NT2/D1 (cell line): Measurements from ENCODE around the gene DDA1.
"Not testable (repeated sequence)": the region's sequence is repeated elsewhere in the genome, so short reads cannot be mapped to it uniquely, and the experiment has no call there.

Experiments
- DNase-seq: peaks from one replicate; pipeline ENCODE4 v3.0.0-alpha.2; 2011; ENCODE audit warnings: low read depth, low spot score
- H3K27me3 ChIP-seq: 2 replicates; pipeline ENCODE4 v1.6.0; 2011; ENCODE audit warnings: mild to moderate bottlenecking; ENCODE audit not compliant: insufficient read length, insufficient read depth
- H3K36me3 ChIP-seq: 2 replicates; pipeline ENCODE4 v1.6.1; 2011; ENCODE audit warnings: mild to moderate bottlenecking, low read length, mixed read lengths; ENCODE audit not compliant: insufficient read depth, insufficient read length
- H3K4me1 ChIP-seq: 2 replicates; pipeline ENCODE4 v1.5.1; 2011; ENCODE audit not compliant: insufficient read depth, insufficient read length
- H3K4me3 ChIP-seq: 2 replicates; pipeline ENCODE4 v1.5.1; 2011; ENCODE audit warnings: low read depth; ENCODE audit not compliant: insufficient read length
- H3K9ac ChIP-seq: 2 replicates; pipeline ENCODE4 v1.6.0; 2011; ENCODE audit warnings: low read depth; ENCODE audit not compliant: insufficient read length
- H3K9me3 ChIP-seq: 2 replicates; pipeline ENCODE4 v1.5.1; 2011; ENCODE audit warnings: mild to moderate bottlenecking, low read length; ENCODE audit not compliant: insufficient read depth
- SUZ12 ChIP-seq: IDR thresholded peaks from 2 replicates; pipeline ENCODE4 v1.6.1; 2011; ENCODE audit not compliant: insufficient read length, insufficient read depth; ENCODE audit errors: extremely low read depth
- YY1 ChIP-seq: IDR thresholded peaks from 2 replicates; pipeline ENCODE4 v1.6.1; 2011; ENCODE audit not compliant: insufficient read length, insufficient read depth
- ZNF274 ChIP-seq: IDR thresholded peaks from 2 replicates; pipeline ENCODE4 v1.6.1; 2011; ENCODE audit warnings: mild to moderate bottlenecking, low read depth, low read length

Gene DDA1

GRCh38 chr19:17289489-17289888, 19.9 kb upstream of the DDA1 start:
- Histone ChIP-seq H3K4me3 (peak overlapping the region; percentile 8), H3K9me3 (peaks cover 8% of the 10 kb centered on the region; the same call in 1 of the 2 replicates), H3K27me3 (no peaks in the 10 kb centered on the region), H3K36me3 (peaks cover 24% of the 10 kb centered on the region), H3K4me1 (peaks cover 7% of the 10 kb centered on the region), H3K9ac (no peak overlapping the region)
- TF ChIP-seq SUZ12 = no peak
- DNase-seq = peak; percentile 89

- TF ChIP-seq YY1 (no peak), ZNF274 (no peak), SUZ12 (no peak)
- DNase-seq = peak; percentile 81
- peak overlapping the region; percentile 81 for H3K4me3 ChIP-seq
Measured at GRCh38 chr19:17292301-17293074, 16.9 kb upstream of the DDA1 start.

GRCh38 chr19:17293605-17294004, 15.8 kb upstream of the DDA1 start:
- Histone ChIP-seq H3K27me3 (no peaks in the 10 kb centered on the region), H3K9me3 (peaks cover 13% of the 10 kb centered on the region; the same call in 1 of the 2 replicates), H3K36me3 (peaks cover 26% of the 10 kb centered on the region), H3K4me3 (peak overlapping the region; percentile 29), H3K4me1 (peaks cover 9% of the 10 kb centered on the region), H3K9ac (peak overlapping the region; percentile 50)
- no peak for TF ChIP-seq ZNF274
- no peak for TF ChIP-seq SUZ12
- no peak for TF ChIP-seq YY1
- DNase-seq = no peak

More at GRCh38 chr19:17292301-17293074, 16.9 kb upstream of the DDA1 start:
- Histone ChIP-seq H3K9me3 (peaks cover 3% of the 10 kb centered on the region; the same call in 1 of the 2 replicates), H3K36me3 (peaks cover 20% of the 10 kb centered on the region), H3K27me3 (no peaks in the 10 kb centered on the region), H3K9ac (peak overlapping the region; percentile 83), H3K4me1 (peaks cover 9% of the 10 kb centered on the region)

GRCh38 chr19:17294051-17294891, 15.1 kb upstream of the DDA1 start:
- TF ChIP-seq ZNF274 (no peak), YY1 (no peak), SUZ12 (no peak)
- Histone ChIP-seq H3K4me3 (peak overlapping the region; percentile 29), H3K4me1 (peaks cover 9% of the 10 kb centered on the region), H3K36me3 (peaks cover 26% of the 10 kb centered on the region), H3K27me3 (no peaks in the 10 kb centered on the region), H3K9ac (no peak overlapping the region), H3K9me3 (peaks cover 14% of the 10 kb centered on the region; the same call in 1 of the 2 replicates)
- DNase-seq = no peak

GRCh38 chr19:17295551-17295950, 13.8 kb upstream of the DDA1 start:
- H3K4me1 ChIP-seq, H3K9ac ChIP-seq, H3K27me3 ChIP-seq, H3K4me3 ChIP-seq, DNase-seq: not testable (repeated sequence)
- Histone ChIP-seq H3K9me3 (peaks cover 14% of the 10 kb centered on the region; the same call in 1 of the 2 replicates), H3K36me3 (peaks cover 26% of the 10 kb centered on the region)

GRCh38 chr19:17296273-17296672, 13.1 kb upstream of the DDA1 start:
- Histone ChIP-seq H3K9ac (no peak overlapping the region), H3K36me3 (peaks cover 33% of the 10 kb centered on the region), H3K4me3 (no peak overlapping the region), H3K4me1 (peaks cover 7% of the 10 kb centered on the region), H3K27me3 (no peaks in the 10 kb centered on the region), H3K9me3 (peaks cover 14% of the 10 kb centered on the region; the same call in 1 of the 2 replicates)
- no peak for DNase-seq
- TF ChIP-seq ZNF274 (no peak), SUZ12 (no peak), YY1 (no peak)

- no peak for TF ChIP-seq ZNF274
- TF ChIP-seq YY1 = no peak
- no peak for TF ChIP-seq SUZ12
- H3K9ac ChIP-seq = no peak overlapping the region
- no peak overlapping the region for H3K4me3 ChIP-seq
- H3K27me3 ChIP-seq = no peaks in the 10 kb centered on the region
- peaks cover 39% of the 10 kb centered on the region for H3K36me3 ChIP-seq
- peaks cover 11% of the 10 kb centered on the region for H3K4me1 ChIP-seq
- peaks cover 14% of the 10 kb centered on the region; the same call in 1 of the 2 replicates for H3K9me3 ChIP-seq
- no peak for DNase-seq
Measured at GRCh38 chr19:17296976-17297375, 12.4 kb upstream of the DDA1 start.
